SK-N-MC (cell line): ENCODE results near the gene CCDC137.

Source experiments
- DNase-seq: peaks from one replicate; pipeline ENCODE4 v3.0.0-alpha.2; 2011; ENCODE audit warnings: low read depth, low spot score
- H3K27ac ChIP-seq: fragments of 200-600 bp; sonication (generic); 2 replicates; pipeline ENCODE4 v1.5.1; 2016; ENCODE audit warnings: mixed run types
- H3K36me3 ChIP-seq: fragments of 200-600 bp; sonication (generic); 2 replicates; pipeline ENCODE4 v1.6.1; 2017; ENCODE audit warnings: antibody characterized with exemption, low read length, mixed read lengths; ENCODE audit not compliant: insufficient read depth
- H3K4me3 ChIP-seq: fragments of 200-600 bp; sonication (generic); 2 replicates; pipeline ENCODE4 v1.5.1; 2016
- H3K9ac ChIP-seq: fragments of 200-600 bp; sonication (generic); 2 replicates; pipeline ENCODE4 v1.8.0; 2017; ENCODE audit warnings: mixed run types, mixed read lengths; ENCODE audit not compliant: insufficient read length
- H3K9me3 ChIP-seq: fragments of 200-600 bp; sonication (generic); 2 replicates; pipeline ENCODE4 v1.6.1; 2017; ENCODE audit warnings: low read depth, mild to moderate bottlenecking, antibody characterized with exemption, low read length, moderate library complexity, mixed read lengths
- EZH2 ChIP-seq: fragments of 200-600 bp; sonication (generic); IDR thresholded peaks from one replicate; pipeline ENCODE4 v1.6.1; 2017; ENCODE audit warnings: antibody characterized with exemption
- FOXP2 ChIP-seq: optimal IDR thresholded peaks from 2 replicates; pipeline ENCODE3; 2011; ENCODE audit warnings: mild to moderate bottlenecking, moderate library complexity; ENCODE audit not compliant: insufficient read depth; ENCODE audit errors: extremely low read length, control extremely low read depth
- POLR2AphosphoS5 ChIP-seq: IDR thresholded peaks from 2 replicates; pipeline ENCODE4 v1.6.1; 2012; ENCODE audit warnings: mild to moderate bottlenecking, low read depth, low read length, borderline replicate concordance

The CCDC137 gene

GRCh38 chr17:81656835-81657234 is 9.7 kb upstream of the CCDC137 start:
- H3K27ac ChIP-seq = no peak overlapping the region
- DNase-seq = no peak
- H3K36me3 ChIP-seq = no peaks in the 10 kb centered on the region
- no peak for TF ChIP-seq POLR2AphosphoS5
- TF ChIP-seq FOXP2 = no peak
- TF ChIP-seq EZH2 = no peak
- H3K4me3 ChIP-seq = no peak overlapping the region
- H3K9me3 ChIP-seq = no peaks in the 10 kb centered on the region
- H3K9ac ChIP-seq = no peak overlapping the region

- Histone ChIP-seq H3K4me3 (no peak overlapping the region), H3K9me3 (no peaks in the 10 kb centered on the region), H3K36me3 (no peaks in the 10 kb centered on the region), H3K9ac (no peak overlapping the region), H3K27ac (no peak overlapping the region)
- no peak for DNase-seq
- no peak for TF ChIP-seq FOXP2
- TF ChIP-seq EZH2 = no peak
- no peak for TF ChIP-seq POLR2AphosphoS5
Measured at GRCh38 chr17:81659038-81659437, 7.5 kb upstream of the CCDC137 start.

- TF ChIP-seq EZH2 (no peak), FOXP2 (no peak), POLR2AphosphoS5 (no peak)
- Histone ChIP-seq H3K27ac (no peak overlapping the region), H3K4me3 (no peak overlapping the region), H3K9me3 (no peaks in the 10 kb centered on the region), H3K36me3 (peaks cover 8% of the 10 kb centered on the region; the same call in 1 of the 2 replicates), H3K9ac (no peak overlapping the region)
- DNase-seq = no peak
Measured at GRCh38 chr17:81660441-81660840, 6.1 kb upstream of the CCDC137 start.

GRCh38 chr17:81662002-81662401 is 4.5 kb upstream of the CCDC137 start:
- H3K9me3 ChIP-seq = no peaks in the 10 kb centered on the region
- no peak overlapping the region for H3K9ac ChIP-seq
- peaks cover 8% of the 10 kb centered on the region; the same call in 1 of the 2 replicates for H3K36me3 ChIP-seq
- no peak overlapping the region for H3K27ac ChIP-seq
- no peak overlapping the region for H3K4me3 ChIP-seq
- TF ChIP-seq POLR2AphosphoS5 (no peak), FOXP2 (no peak), EZH2 (no peak)
- DNase-seq = no peak

GRCh38 chr17:81664051-81664470 is 2.5 kb upstream of the CCDC137 start:
- Histone ChIP-seq H3K4me3 (no peak overlapping the region), H3K36me3 (peaks cover 21% of the 10 kb centered on the region), H3K9me3 (no peaks in the 10 kb centered on the region), H3K27ac (no peak overlapping the region), H3K9ac (no peak overlapping the region)
- TF ChIP-seq POLR2AphosphoS5 (peak; percentile 10; the same call in 1 of the 2 replicates), FOXP2 (no peak)
- DNase-seq = no peak

GRCh38 chr17:81665205-81666091 is 1.1 kb upstream of the CCDC137 start:
- H3K9ac ChIP-seq = peak overlapping the region; percentile 91
- H3K9me3 ChIP-seq = no peaks in the 10 kb centered on the region
- H3K4me3 ChIP-seq = peak overlapping the region; percentile 91
- TF ChIP-seq FOXP2 (no peak), POLR2AphosphoS5 (no peak), EZH2 (no peak)
- peak overlapping the region; percentile 72 for H3K27ac ChIP-seq
- DNase-seq = no peak
- peaks cover 33% of the 10 kb centered on the region for H3K36me3 ChIP-seq

- Histone ChIP-seq H3K27ac (peak overlapping the region; percentile 72), H3K9ac (peak overlapping the region; percentile 91), H3K36me3 (peaks cover 39% of the 10 kb centered on the region), H3K9me3 (no peaks in the 10 kb centered on the region), H3K4me3 (peak overlapping the region; percentile 91)
- TF ChIP-seq POLR2AphosphoS5 = no peak
- TF ChIP-seq EZH2 = no peak
- TF ChIP-seq FOXP2 = no peak
- DNase-seq = no peak
Measured at GRCh38 chr17:81666092-81666341, 520 bp upstream of the CCDC137 start.

GRCh38 chr17:81667754-81668153 is 1.2 kb downstream of the CCDC137 start:
- no peak for DNase-seq
- no peak for TF ChIP-seq EZH2
- no peak for TF ChIP-seq POLR2AphosphoS5
- no peak for TF ChIP-seq FOXP2
- Histone ChIP-seq H3K36me3 (peaks cover 56% of the 10 kb centered on the region), H3K27ac (no peak overlapping the region; the same call in 1 of the 2 replicates), H3K4me3 (peak overlapping the region; percentile 91), H3K9ac (peak overlapping the region; percentile 60), H3K9me3 (no peaks in the 10 kb centered on the region)

- no peak overlapping the region for H3K27ac ChIP-seq
- peaks cover 57% of the 10 kb centered on the region for H3K36me3 ChIP-seq
- TF ChIP-seq EZH2 (no peak), FOXP2 (no peak), POLR2AphosphoS5 (no peak)
- no peak for DNase-seq
- no peaks in the 10 kb centered on the region for H3K9me3 ChIP-seq
- H3K4me3 ChIP-seq = no peak overlapping the region
- no peak overlapping the region for H3K9ac ChIP-seq
Measured at GRCh38 chr17:81672504-81672903, 6.0 kb downstream of the CCDC137 start.
